ENCODE measurements around the gene ARHGEF19.
A peak's percentile ranks its signal among the peaks of the same experiment; 100 is the strongest.

The ARHGEF19 gene

DNA sequence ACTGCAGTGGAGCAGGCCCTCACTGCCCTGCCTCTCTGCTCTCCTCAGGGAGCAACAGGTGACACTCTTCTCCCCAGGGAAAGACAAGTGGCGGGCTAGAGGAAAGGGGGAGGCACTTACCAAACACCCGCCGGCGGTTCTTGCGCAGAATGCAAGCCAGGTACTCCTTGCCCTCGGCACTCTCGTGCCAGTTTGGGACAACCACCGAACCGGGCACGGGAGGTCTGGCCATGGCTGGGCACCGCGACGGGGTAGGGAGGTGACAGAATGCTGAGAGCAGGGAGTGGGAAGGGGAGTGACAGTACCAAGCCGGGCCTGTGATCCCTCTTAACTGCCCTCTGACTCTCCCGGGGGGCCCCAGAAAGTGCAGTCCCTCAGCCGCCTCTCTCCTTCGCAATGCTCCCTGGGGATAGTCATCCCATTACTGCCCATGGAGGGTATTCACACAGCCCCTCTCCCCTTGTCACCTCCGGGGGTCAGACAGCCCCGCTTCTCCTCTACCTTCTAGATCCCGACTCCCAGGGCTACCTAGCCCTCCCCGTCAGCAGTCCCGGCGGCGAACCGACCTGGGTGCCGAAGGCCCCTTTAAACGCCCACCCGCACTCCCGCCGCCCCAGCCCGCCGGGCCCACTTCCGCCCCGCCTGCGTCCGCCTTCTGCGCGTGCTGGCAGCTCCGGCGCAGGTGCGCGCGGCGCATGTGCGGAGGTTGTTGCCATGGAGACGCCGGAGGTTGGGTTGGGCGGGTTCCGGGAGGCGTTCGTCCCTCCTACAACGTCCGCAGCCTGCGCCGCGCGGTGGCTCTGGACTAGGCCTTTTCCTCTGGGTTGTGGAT lies 24.3 kb upstream of the ARHGEF19 start, which contains the start of gene CPLANE2:
Gene CPLANE2 (minus strand): TSS at position 673 of the 832 bp plus-strand sequence. CDS start 441 bp downstream, at position 232.
- peak; percentile 52 for DNase-seq (ENCODE audit: low read depth)
- TF ChIP-seq, protein P1, sequence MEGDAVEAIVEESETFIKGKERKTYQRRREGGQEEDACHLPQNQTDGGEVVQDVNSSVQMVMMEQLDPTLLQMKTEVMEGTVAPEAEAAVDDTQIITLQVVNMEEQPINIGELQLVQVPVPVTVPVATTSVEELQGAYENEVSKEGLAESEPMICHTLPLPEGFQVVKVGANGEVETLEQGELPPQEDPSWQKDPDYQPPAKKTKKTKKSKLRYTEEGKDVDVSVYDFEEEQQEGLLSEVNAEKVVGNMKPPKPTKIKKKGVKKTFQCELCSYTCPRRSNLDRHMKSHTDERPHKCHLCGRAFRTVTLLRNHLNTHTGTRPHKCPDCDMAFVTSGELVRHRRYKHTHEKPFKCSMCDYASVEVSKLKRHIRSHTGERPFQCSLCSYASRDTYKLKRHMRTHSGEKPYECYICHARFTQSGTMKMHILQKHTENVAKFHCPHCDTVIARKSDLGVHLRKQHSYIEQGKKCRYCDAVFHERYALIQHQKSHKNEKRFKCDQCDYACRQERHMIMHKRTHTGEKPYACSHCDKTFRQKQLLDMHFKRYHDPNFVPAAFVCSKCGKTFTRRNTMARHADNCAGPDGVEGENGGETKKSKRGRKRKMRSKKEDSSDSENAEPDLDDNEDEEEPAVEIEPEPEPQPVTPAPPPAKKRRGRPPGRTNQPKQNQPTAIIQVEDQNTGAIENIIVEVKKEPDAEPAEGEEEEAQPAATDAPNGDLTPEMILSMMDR (conservative IDR thresholded peaks at IDR 0.05; ENCODE audit: low read depth, low read length): no peak

DNA sequence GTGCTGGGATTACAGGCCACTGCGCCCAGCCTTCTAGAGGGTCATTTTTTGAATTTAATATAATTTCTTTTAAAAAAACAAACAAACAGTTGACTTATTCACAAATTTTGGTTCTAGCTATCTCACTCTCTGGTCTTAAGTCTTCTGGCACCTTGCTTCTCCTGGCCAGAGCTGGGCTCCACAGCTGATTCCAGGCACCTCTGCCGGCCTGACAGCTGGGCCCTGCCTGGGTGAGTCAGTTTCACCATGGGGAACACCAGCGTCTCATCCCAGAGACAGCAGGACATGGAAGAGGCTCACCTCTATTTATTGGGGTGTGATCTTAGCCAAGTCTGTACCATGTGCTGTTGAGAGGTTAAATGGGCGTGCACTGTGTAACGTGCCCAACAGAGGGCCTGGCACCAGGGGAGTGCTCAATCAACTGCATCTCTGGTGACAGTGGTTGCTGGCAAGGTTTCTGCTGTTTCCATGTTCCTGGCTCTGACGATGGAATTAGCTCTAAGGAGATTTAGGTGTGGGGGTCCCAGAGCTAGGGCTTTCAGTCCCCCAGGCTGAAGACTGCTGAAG lies 23.6 kb upstream of the ARHGEF19 start:
- DNase-seq (ENCODE audit: low read depth): no peak
- H3K4me3 ChIP-seq (ENCODE audit: low read length): peak overlapping the region; percentile 74
- TF ChIP-seq, protein P1 (conservative IDR thresholded peaks at IDR 0.05; ENCODE audit: low read depth, low read length): peak; percentile 39

More for the DNA sequence above, 24.3 kb upstream of the ARHGEF19 start, which contains the start of gene CPLANE2:
- peak within 1 kb of the TSS; percentile 74 for H3K4me3 ChIP-seq (ENCODE audit: low read length)

DNA sequence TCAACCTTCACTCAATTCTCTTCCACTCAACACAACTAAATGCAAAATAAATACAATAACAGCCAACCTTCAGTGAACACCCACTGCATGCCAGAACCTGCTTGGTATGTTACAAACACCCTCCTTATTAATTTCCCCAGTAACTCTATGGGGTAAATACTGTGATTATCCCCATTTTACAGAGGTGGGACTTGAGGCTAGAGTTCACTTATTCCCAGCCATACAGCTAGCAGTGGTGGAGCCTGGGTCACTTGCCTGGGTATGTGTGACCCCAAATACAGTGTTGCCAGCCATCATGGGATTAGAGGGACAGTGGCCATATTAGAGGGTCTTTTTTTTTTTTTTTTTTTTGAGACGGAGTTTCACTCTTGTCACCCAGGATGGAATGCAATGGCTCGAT lies 22.9 kb upstream of the ARHGEF19 start:
- no peak overlapping the region for H3K4me3 ChIP-seq (ENCODE audit: low read length)
- TF ChIP-seq, protein P1 (conservative IDR thresholded peaks at IDR 0.05; ENCODE audit: low read depth, low read length): no peak
- no peak for DNase-seq (ENCODE audit: low read depth)

DNA sequence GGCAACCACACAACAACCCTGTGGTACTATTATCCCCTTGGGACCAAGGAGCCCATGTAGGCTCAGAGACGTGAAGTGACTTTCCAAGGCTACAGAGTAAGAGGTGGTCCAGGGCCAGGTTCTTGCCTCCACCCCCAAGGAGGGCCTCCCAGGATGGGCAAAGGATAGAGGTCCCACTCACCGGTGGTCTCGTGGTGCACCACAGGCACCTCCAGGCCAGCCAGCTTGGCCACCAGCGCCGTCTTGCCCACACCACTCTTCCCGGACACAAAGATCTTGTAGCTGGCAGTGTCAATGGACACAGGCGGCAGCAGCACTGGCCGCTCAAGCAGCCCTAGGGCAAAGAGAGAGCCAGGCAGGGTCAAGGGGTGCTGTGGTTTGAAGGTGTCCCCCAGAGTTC lies 21.0 kb upstream of the ARHGEF19 start:
- TF ChIP-seq, protein P1 (conservative IDR thresholded peaks at IDR 0.05; ENCODE audit: low read depth, low read length): no peak
- H3K4me3 ChIP-seq (ENCODE audit: low read length): no peak overlapping the region
- no peak for DNase-seq (ENCODE audit: low read depth)

DNA sequence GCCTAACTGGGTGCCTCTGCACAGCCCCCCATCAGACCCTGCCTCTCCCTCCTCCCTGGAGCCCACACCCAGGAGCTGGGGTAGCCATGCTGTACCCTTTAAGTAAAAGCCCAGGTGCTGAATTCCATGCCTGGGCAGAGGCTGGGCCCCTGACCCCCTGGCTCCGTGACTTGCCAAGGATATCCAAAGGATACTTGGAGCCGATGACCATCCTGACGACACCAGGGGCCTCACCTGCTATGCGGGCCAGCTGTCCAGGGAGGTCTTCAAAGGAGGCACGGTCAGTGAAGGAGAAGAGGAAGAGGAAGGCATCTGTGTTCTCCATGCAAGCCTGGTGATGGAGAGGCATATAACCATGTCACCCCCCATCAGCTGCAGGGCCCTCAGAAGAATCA lies 19.9 kb upstream of the ARHGEF19 start:
- TF ChIP-seq, protein P1 (conservative IDR thresholded peaks at IDR 0.05; ENCODE audit: low read depth, low read length): no peak
- no peak overlapping the region for H3K4me3 ChIP-seq (ENCODE audit: low read length)
- no peak for DNase-seq (ENCODE audit: low read depth)

DNA sequence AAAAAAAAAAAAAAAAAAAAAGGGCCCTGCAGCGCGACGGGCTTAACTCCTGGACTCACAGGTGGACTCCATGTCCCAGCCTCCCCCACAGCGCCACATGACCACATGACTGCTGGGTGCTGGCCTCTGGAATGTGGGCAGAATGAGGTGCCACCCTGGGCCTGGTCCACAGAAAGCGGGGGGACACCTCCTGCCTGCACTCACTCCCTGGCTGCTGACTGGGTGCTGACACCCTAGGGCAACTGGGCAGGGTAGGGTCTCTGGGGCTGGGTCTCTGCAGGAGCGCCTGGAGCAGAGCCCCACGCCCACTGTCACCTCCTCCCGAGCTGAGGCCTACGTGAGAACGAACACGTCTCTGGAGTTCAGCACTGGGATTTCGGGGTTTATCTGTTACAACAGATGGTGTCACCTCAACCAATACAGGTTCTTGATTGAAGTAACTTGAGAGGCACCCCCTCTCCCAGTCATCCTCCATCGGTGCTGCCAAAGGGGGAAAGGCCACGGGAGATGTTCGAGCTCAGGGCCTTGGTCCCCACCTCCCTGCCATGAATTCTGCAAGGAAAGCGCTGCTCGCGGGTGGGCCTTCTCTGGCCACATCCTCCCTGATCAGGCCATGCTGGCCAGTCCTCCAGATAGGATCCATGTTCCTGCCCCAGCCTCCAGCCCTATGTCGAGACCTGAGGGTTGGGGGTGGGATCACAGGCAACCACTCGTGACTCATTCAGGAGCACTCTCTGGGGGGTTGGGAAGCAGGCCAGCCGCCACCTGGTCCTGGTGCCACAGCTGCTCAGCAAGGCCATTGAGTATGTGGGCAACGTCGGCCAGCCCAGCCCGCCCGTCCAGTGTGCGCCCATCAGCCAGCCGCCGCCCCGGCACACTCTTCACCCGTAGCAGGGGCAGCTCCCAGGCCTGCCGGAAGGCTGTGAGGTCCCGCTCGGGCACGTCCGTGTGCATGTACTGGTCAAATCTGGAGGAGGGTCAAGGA lies 19.2 kb upstream of the ARHGEF19 start:
- no peak overlapping the region for H3K4me3 ChIP-seq (ENCODE audit: low read length)
- DNase-seq (ENCODE audit: low read depth): no peak
- TF ChIP-seq, protein P1 (conservative IDR thresholded peaks at IDR 0.05; ENCODE audit: low read depth, low read length): no peak

All from retinal pigment epithelial cell (primary cell).